Activated CD4-positive, alpha-beta T cell treated with anti-CD3 and anti-CD28 coated beads for 36 hours (primary cell): ENCODE measurements around the gene CDS1. TPM values are rescaled to one million over a fixed set of nuclear protein-coding genes. Genes with fewer than 3 reads are reported as not detected.

ENCODE experiments used
- ATAC-seq: fragments of 200-7000 bp; cut with Tn5 transposase; one replicate; pipeline ENCODE4 v1.10.0; 2021; ENCODE audit warnings: mild to moderate bottlenecking, moderate library complexity
- CTCF ChIA-PET: fragments of 350-600 bp; sonication (Branson Sonifier 250); formaldehyde crosslinking; loops from one replicate; lab custom pipeline; 2021; ENCODE audit warnings: antibody characterized with exemption; lab: Charles Lee
- POLR2A ChIA-PET: fragments of 350-600 bp; sonication (Branson Sonifier 250); formaldehyde crosslinking; loops from one replicate; lab custom pipeline; 2021; ENCODE audit warnings: antibody characterized with exemption, inconsistent platforms; lab: Charles Lee
- DNase-seq: peaks from one replicate; pipeline ENCODE4 v3.0.0-alpha.2; 2020
- H3K27ac Mint-ChIP-seq: one replicate; pipeline ENCODE4 v1.8.0; 2021; ENCODE audit warnings: mixed read lengths
- H3K27me3 Mint-ChIP-seq: one replicate; pipeline ENCODE4 v1.8.0; 2021; ENCODE audit warnings: mixed read lengths
- H3K36me3 Mint-ChIP-seq: one replicate; pipeline ENCODE4 v1.8.0; 2021; ENCODE audit warnings: low read depth, mixed read lengths
- H3K4me1 Mint-ChIP-seq: one replicate; pipeline ENCODE4 v1.8.0; 2021; ENCODE audit warnings: mixed read lengths
- H3K4me3 Mint-ChIP-seq: one replicate; pipeline ENCODE4 v1.8.0; 2021; ENCODE audit warnings: mild to moderate bottlenecking, moderate library complexity, mixed read lengths
- H3K9me3 Mint-ChIP-seq: one replicate; pipeline ENCODE4 v1.8.0; 2021; ENCODE audit warnings: low read depth, mixed read lengths
- intact Hi-C, 2 experiments: fragments of 100-400 bp; cut with DNase I in 1 of 2; cut with micrococcal nuclease in 1 of 2; formaldehyde crosslinking; loops; one replicate each; pipeline versions ENCODE4 v1.14.2 to v1.15.1; 2022 to 2024; cut with DNase I, micrococcal nuclease
- total RNA-seq, 2 experiments: library from RNA; stranded (reverse); gene quantifications; one replicate each; pipeline ENCODE4 v1.2.3, GENCODE V29; 2021

Gene CDS1
- total RNA-seq, 2 experiments from 2014 or later: 0.12 to 0.21 TPM

DNA sequence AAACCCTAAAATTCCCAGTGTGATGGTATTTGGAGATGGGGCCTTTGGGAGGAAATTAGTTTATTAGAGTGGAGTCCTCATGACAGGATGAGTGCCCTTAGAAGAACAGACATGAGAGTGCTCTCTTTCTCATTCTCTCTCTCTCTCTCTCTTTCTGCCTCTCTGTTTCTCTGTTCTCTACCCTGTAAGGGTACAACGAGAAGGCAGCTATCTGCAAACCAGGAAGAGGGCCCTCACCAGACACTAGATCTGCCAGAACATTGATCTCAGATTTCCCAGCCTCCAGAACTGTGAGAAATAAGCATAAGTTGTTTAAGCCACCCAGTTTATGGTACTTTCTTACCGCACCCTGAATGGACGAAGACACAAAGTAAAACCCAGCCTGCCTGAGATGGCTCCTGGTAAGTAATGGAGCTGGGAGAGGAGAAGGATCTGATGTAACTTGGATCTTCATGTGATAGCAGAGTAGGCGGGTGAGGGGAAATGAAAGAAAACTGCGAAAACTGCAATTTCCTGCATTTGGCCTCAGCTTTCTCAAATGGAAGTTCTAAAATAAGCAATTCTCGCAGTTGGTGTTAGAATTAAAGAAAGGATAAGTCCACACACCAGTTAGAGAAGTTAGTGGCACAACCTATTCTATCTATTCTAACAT is 8.7 kb upstream of the CDS1 start:
- DNase-seq (no peak), ATAC-seq (peak; percentile 42)
- Mint-ChIP-seq H3K27me3 (peaks cover 17% of the 10 kb centered on the region), H3K36me3 (no peaks in the 10 kb centered on the region), H3K9me3 (no peaks in the 10 kb centered on the region), H3K4me3 (no peak overlapping the region), H3K27ac (no peak overlapping the region), H3K4me1 (peaks cover 10% of the 10 kb centered on the region)
- CTCF ChIA-PET: no interaction called here
- POLR2A ChIA-PET: no interaction called here
- intact Hi-C loops: no loop called here

DNA sequence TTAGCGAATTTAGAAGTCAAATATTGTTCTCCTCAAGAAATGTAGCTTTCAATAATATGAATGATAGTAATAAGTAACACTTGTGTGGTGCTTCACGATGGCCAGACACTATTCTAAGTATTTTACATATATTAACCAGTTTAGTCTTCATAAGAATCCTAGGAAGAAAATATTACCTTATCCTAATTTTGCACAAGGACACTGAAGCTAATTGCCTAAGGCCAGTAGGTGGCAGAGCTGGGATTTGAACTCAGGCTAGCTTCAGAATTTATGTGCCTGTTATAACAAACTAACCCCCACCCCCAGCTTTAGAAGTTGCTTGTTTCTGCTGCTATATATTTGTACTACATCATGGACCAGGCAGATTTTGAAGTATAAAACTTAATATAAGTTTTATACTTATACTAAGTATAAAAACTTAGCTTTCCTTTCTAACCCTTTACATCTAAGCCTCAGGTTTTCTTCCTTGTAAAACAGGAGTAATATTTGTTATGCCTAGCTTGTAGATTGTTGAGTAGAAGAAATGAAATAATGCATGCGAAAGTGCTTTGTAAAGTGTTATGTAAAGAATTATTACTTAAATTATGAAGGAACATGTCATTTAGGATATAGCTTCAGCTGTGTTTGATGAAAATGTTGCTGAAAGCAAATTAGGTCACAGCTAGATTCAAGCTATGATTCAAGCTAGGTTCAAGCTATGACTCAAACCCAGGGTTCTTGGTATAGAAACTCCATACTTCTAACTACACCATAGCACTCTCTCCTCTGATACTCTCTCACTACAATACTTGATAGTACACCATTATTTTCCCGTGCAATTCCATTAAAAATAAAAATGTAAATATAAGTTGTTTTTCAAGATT is 4.2 kb upstream of the CDS1 start:
- POLR2A ChIA-PET: no interaction called here
- H3K27me3 Mint-ChIP-seq: peaks cover 24% of the 10 kb centered on the region
- ATAC-seq: peak; percentile 43
- H3K27ac Mint-ChIP-seq: no peak overlapping the region
- intact Hi-C loops: loop anchor here in 1 of 2 experiments (1.0 kb wide), 1 partner anchor 393 kb away; no protein-coding TSS in a partner anchor
- DNase-seq: peak; percentile 24
- H3K4me1 Mint-ChIP-seq: peaks cover 13% of the 10 kb centered on the region
- no peaks in the 10 kb centered on the region for H3K36me3 Mint-ChIP-seq
- CTCF ChIA-PET: interaction anchor here (0.9 to 2.1 kb wide), 9 partner anchors 10 to 394 kb away, joined by 3 to 14 read pairs (median 4); no protein-coding TSS in a partner anchor
- H3K9me3 Mint-ChIP-seq: no peaks in the 10 kb centered on the region
- H3K4me3 Mint-ChIP-seq: no peak overlapping the region

DNA sequence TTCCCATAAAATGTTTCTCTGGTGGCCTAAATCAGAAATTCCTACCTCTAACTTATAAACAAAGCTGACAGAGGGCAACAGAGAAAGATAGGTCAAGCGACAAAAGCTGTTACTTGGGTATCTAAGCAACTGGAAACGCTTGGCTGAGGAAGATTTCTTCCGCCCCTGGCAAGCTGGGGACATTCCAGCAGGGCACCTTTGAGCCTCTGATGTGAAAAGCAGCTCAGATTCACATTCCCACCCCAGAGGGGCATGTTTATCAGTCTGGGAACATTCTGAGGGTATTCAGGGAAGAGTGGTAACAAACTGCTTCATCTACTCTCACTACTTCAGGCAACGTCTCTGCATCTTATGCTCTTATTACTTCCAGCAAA is 3.5 kb upstream of the CDS1 start:
- POLR2A ChIA-PET: no interaction called here
- no peaks in the 10 kb centered on the region for H3K9me3 Mint-ChIP-seq

DNA sequence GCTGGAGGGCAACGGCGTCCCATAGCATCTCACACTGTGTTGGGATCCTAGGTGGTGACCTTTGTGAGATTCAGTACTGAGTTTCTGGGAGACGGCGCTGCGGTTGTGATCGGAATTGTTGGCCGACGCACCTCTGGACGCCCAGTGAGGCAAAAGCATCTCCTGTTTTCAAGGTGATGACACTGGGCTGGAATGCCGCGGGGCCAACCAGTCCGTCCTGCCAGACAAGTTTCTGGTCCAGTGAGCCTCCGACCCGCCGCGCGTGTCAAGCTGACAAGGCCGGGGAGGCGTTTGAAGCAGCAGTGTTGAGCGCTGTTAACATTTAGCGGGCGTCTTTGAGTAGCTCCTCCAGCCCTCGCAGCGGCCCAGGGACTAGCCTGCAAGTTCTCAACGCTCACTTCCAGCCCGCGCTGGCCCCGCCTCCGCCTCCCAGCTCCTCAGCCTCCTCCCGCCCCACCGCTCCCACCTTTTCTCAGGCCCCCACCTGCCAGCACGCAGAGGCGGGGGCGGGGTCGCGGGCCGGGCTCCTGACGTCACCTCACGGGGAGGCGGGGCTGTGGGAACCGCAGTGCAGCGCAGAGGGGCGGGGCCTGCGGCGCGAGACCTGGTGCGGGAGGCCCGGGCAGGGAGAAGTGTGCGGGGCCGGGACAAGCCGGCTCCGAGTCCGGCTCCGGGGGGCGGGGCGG is 482 bp upstream of the CDS1 start:
- Mint-ChIP-seq H3K4me3 (peak overlapping the region; percentile 68), H3K4me1 (peaks cover 15% of the 10 kb centered on the region), H3K36me3 (no peaks in the 10 kb centered on the region), H3K9me3 (no peaks in the 10 kb centered on the region), H3K27ac (no peak overlapping the region), H3K27me3 (peaks cover 46% of the 10 kb centered on the region)
- intact Hi-C loops: loop anchor here in 1 of 2 experiments (2.0 to 10.0 kb wide), 2 partner anchors 1098 to 1128 kb away; partner anchors contain the start of genes ABRAXAS1 and HELQ
- ChIA-PET POLR2A (no interaction called here), CTCF (interaction anchor here (0.8 kb wide), 1 partner anchor 994 kb away, joined by 3 read pairs; no protein-coding TSS in a partner anchor)
- peak; percentile 93 for DNase-seq
- ATAC-seq: peak; percentile 79

More for the DNA sequence above, 3.5 kb upstream of the CDS1 start:
- no peak for DNase-seq
- CTCF ChIA-PET: interaction anchor here (1.1 to 2.1 kb wide), 6 partner anchors 9 to 393 kb away, joined by 3 to 14 read pairs (median 5); no protein-coding TSS in a partner anchor
- peaks cover 14% of the 10 kb centered on the region for H3K4me1 Mint-ChIP-seq
- no peak overlapping the region for H3K27ac Mint-ChIP-seq
- H3K36me3 Mint-ChIP-seq: no peaks in the 10 kb centered on the region
- no peak overlapping the region for H3K4me3 Mint-ChIP-seq
- intact Hi-C loops: no loop called here
- ATAC-seq: no peak
- peaks cover 27% of the 10 kb centered on the region for H3K27me3 Mint-ChIP-seq

DNA sequence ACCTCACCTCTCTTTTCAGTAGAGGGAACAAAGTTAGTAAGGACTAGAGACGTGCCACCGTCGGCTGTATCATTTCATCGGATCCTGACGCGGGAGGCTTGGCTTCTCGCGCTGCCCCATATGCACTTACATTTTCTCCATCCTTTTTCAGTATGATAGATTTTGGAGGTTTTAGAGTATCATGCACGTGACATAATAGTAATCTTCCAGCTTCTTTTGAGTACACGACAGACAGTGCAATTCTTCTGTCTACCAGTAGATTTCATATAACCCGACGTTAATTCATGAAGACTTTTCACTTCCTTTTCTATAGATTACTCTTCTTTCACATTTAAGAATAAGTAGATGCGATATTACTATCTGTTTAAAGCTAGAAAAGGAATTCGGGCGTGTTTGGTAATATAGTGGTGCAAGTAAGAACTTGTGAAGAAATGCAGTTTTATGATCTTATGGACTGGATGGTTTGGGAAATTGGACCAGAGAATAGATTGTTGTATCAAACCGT is 1.0 kb downstream of the CDS1 start:
- intact Hi-C loops: loop anchor here in 1 of 2 experiments (2.0 to 10.0 kb wide), 2 partner anchors 1099 to 1129 kb away; partner anchors contain the start of genes ABRAXAS1 and HELQ

DNA sequence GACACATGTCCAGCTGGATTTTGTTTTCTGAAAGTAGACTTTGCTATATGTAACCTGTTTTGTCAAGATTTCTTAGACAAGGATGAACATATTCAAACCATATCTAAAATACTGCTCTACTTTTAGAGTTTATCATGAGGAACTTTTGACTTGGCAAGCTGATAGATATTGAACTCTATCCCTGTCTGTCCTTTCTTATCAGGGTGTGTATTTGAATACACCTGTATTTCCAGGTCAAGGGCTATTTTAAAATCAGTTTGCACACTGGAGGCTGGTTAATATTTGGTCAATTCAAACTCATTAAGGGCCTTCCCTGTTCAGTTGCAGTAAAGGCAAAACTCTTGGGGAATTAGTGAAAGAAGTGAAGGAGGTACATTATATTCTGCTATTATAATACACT is 2.3 kb downstream of the CDS1 start:
- intact Hi-C loops: loop anchor here in 1 of 2 experiments (10.0 kb wide), 1 partner anchor 1100 kb away; the partner anchor contains the start of gene ABRAXAS1
- DNase-seq (no peak), ATAC-seq (no peak)
- no peaks in the 10 kb centered on the region for H3K36me3 Mint-ChIP-seq
- H3K9me3 Mint-ChIP-seq: no peaks in the 10 kb centered on the region
- ChIA-PET CTCF (no interaction called here), POLR2A (no interaction called here)
- peaks cover 15% of the 10 kb centered on the region for H3K4me1 Mint-ChIP-seq
- peaks cover 41% of the 10 kb centered on the region for H3K27me3 Mint-ChIP-seq
- no peak overlapping the region for H3K27ac Mint-ChIP-seq
- no peak overlapping the region for H3K4me3 Mint-ChIP-seq

More for the DNA sequence above, 1.0 kb downstream of the CDS1 start:
- no peaks in the 10 kb centered on the region for H3K9me3 Mint-ChIP-seq
- peak overlapping the region; percentile 68 for H3K4me3 Mint-ChIP-seq
- POLR2A ChIA-PET: no interaction called here
- CTCF ChIA-PET: interaction anchor here (0.7 to 1.0 kb wide), 2 partner anchors 12 to 19 kb away, joined by 3 read pairs; no protein-coding TSS in a partner anchor
- peaks cover 15% of the 10 kb centered on the region for H3K4me1 Mint-ChIP-seq
- no peaks in the 10 kb centered on the region for H3K36me3 Mint-ChIP-seq
- ATAC-seq (peak; percentile 16), DNase-seq (peak; percentile 32)
- peaks cover 41% of the 10 kb centered on the region for H3K27me3 Mint-ChIP-seq
- peak overlapping the region; percentile 32 for H3K27ac Mint-ChIP-seq

DNA sequence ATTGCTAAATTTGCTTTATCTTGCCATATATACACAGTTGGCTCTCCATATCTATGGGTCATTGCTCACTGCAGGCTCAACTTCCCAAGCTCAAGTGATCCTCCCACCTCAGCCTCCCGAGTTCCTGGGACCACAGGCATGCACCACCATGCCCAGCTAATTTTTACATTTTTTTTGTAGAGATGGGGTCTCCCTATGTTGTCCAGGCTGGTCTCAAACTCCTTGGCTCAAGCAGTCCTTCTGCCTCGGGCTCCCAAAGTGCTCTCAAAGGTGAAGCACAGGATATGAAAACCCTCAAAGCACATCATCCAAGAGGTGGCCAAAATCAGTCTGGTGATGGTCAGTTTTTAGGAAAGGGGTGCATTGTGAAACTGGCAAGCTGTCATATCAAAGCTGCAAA is 11.8 kb downstream of the CDS1 start:
- peaks cover 4% of the 10 kb centered on the region for H3K27me3 Mint-ChIP-seq
- POLR2A ChIA-PET: no interaction called here

DNA sequence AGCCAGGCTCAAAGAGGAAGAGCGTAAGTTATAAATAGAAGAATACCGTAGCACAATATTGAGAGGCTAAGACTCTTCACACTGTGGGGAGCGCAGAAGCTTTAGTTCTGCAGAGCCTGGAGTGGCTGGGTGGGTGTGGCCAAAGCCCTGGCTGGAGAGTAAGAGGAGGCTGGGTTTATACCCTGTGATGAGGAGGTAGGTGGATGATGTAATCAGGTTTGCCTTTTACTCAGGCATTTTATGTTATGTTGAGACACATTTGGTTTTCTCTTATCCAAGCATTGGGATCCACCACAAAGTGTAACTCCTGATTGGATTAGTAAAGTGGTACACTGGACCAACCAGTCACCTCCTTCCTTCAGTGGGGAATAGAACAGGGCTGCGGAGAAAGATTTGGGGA is 13.9 kb downstream of the CDS1 start:
- Mint-ChIP-seq H3K9me3 (no peaks in the 10 kb centered on the region), H3K4me3 (no peak overlapping the region), H3K27ac (no peak overlapping the region), H3K4me1 (peaks cover 4% of the 10 kb centered on the region), H3K27me3 (peaks cover 2% of the 10 kb centered on the region), H3K36me3 (no peaks in the 10 kb centered on the region)
- ATAC-seq (peak; percentile 89), DNase-seq (peak; percentile 44)
- ChIA-PET POLR2A (no interaction called here), CTCF (interaction anchor here (0.6 kb wide), 1 partner anchor 705 kb away, joined by 3 read pairs; no protein-coding TSS in a partner anchor)
- intact Hi-C loops: no loop called here

More for the DNA sequence above, 11.8 kb downstream of the CDS1 start:
- Mint-ChIP-seq H3K9me3 (no peaks in the 10 kb centered on the region), H3K4me1 (peaks cover 4% of the 10 kb centered on the region), H3K36me3 (no peaks in the 10 kb centered on the region), H3K27ac (no peak overlapping the region), H3K4me3 (no peak overlapping the region)
- intact Hi-C loops: no loop called here
- ATAC-seq (no peak), DNase-seq (no peak)
- CTCF ChIA-PET: interaction anchor here (0.8 kb wide), 1 partner anchor 16 kb away, joined by 3 read pairs; no protein-coding TSS in a partner anchor

DNA sequence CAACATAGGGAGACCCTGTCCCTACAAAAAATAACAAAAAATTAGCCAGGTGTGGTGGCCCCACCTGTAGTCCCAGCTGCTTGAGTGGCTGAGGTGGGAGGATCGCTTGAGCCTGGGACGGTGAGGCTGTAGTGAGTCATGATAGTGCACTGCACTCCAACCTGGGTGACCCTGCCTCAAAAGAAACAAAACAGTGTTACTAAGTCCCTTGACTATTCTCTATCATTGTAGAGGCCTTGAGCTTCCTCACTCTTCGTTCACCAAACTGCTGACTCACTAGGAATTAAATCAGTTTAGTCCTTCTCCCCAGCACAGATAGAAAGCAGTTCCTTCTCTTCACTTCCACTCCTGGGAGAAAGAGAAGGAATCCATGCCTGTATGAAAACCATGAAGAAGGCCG is 14.5 kb downstream of the CDS1 start:
- H3K9me3 Mint-ChIP-seq: no peaks in the 10 kb centered on the region
- ChIA-PET POLR2A (no interaction called here), CTCF (interaction anchor here (0.6 kb wide), 1 partner anchor 705 kb away, joined by 3 read pairs; no protein-coding TSS in a partner anchor)
- no peak overlapping the region for H3K27ac Mint-ChIP-seq
- ATAC-seq: peak; percentile 44
- H3K4me3 Mint-ChIP-seq: no peak overlapping the region
- peaks cover 2% of the 10 kb centered on the region for H3K27me3 Mint-ChIP-seq
- no peaks in the 10 kb centered on the region for H3K36me3 Mint-ChIP-seq
- peaks cover 4% of the 10 kb centered on the region for H3K4me1 Mint-ChIP-seq
- no peak for DNase-seq
- intact Hi-C loops: no loop called here

DNA sequence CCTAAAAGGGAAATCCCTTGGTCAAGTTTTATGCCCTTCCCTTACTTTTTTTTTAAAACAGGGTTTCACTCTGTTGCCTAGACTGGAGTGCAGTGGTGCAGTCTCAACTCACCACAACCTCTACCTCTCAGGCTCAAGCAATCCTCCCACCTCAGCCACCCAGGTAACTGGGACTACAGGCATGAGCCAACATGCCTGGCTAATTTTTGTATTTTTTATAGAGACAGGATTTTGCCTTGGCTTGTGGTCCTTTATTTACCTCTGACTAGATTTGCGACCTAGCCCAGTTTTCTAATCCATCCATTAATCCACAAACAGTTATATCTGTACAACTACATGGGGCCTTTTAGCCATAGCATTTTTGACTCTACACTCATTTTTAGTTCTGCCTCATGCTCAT is 23.7 kb downstream of the CDS1 start:
- ChIA-PET CTCF (no interaction called here), POLR2A (no interaction called here)
- Mint-ChIP-seq H3K36me3 (no peaks in the 10 kb centered on the region), H3K27ac (no peak overlapping the region), H3K27me3 (no peaks in the 10 kb centered on the region), H3K4me1 (no peaks in the 10 kb centered on the region), H3K4me3 (no peak overlapping the region), H3K9me3 (no peaks in the 10 kb centered on the region)
- ATAC-seq (no peak), DNase-seq (no peak)
- intact Hi-C loops: no loop called here

DNA sequence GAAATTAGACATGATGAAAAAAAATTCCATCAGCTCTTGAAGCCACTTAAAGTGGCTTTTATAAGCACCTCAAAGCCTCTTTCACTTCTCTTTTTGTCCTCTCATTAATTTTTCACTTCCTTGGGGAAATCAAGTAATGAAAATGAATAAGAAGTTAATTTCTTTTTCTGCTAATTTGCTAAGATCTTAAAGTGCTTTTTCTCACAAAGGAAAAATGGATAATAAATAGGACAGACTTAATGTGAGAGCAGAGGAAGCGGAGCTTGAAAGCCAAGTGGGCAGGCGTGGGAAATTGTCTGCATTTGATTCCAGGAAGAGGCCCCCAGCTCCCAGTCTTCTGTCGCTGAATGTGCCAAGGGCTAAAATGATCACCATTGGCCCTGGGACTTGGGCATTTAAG is 28.6 kb downstream of the CDS1 start:
- no peak for DNase-seq
- Mint-ChIP-seq H3K4me1 (no peaks in the 10 kb centered on the region), H3K27me3 (no peaks in the 10 kb centered on the region), H3K9me3 (no peaks in the 10 kb centered on the region), H3K4me3 (no peak overlapping the region), H3K27ac (no peak overlapping the region), H3K36me3 (no peaks in the 10 kb centered on the region)
- ATAC-seq: no peak
- intact Hi-C loops: no loop called here
- CTCF ChIA-PET: no interaction called here
- POLR2A ChIA-PET: no interaction called here
